UCSD-AML1 (cell line): ENCODE results near the gene RCN2.
"Not testable (repeated sequence)": the region's sequence is repeated elsewhere in the genome, so short reads cannot be mapped to it uniquely, and the experiment has no call there.

Experiments
- DNase-seq: peaks from one replicate; lab custom pipeline; 2025; ENCODE audit not compliant: unreplicated experiment; lab: John Stamatoyannopoulos, UW

The RCN2 gene

GRCh38 chr15:76931397-76932134, at the start of gene RCN2:
Gene RCN2 (plus strand): TSS chr15:76931749. CDS start chr15:76931842, 93 bp downstream.
- DNase-seq: peak; percentile 96

- DNase-seq: no peak
Measured at GRCh38 chr15:76885212-76885611, 46.3 kb upstream of the RCN2 start.

- not testable (repeated sequence) for DNase-seq
Measured at GRCh38 chr15:76887280-76888141, 44.0 kb upstream of the RCN2 start.

GRCh38 chr15:76892836-76893235, 38.7 kb upstream of the RCN2 start:
- not testable (repeated sequence) for DNase-seq

GRCh38 chr15:76894174-76894573, 37.4 kb upstream of the RCN2 start:
- no peak for DNase-seq

GRCh38 chr15:76898102-76898501, 33.4 kb upstream of the RCN2 start:
- no peak for DNase-seq

- DNase-seq: not testable (repeated sequence)
Measured at GRCh38 chr15:76899176-76899930, 32.2 kb upstream of the RCN2 start.

- DNase-seq: not testable (repeated sequence)
Measured at GRCh38 chr15:76899931-76900310, 31.6 kb upstream of the RCN2 start.

GRCh38 chr15:76901965-76902364, 29.6 kb upstream of the RCN2 start:
- no peak for DNase-seq

GRCh38 chr15:76903251-76903681, 28.3 kb upstream of the RCN2 start:
- DNase-seq: no peak

- DNase-seq: peak; percentile 41
Measured at GRCh38 chr15:76904461-76905012, 27.0 kb upstream of the RCN2 start.

- DNase-seq: peak; percentile 90
Measured at GRCh38 chr15:76905013-76905839, 26.3 kb upstream of the RCN2 start, which contains the start of gene SCAPER. Gene SCAPER (minus strand): TSS chr15:76905340. CDS start chr15:76883817, 21,523 bp downstream.

GRCh38 chr15:76905855-76906254, 25.7 kb upstream of the RCN2 start:
- no peak for DNase-seq

- no peak for DNase-seq
Measured at GRCh38 chr15:76912430-76912829, 19.1 kb upstream of the RCN2 start.

- no peak for DNase-seq
Measured at GRCh38 chr15:76913737-76914136, 17.8 kb upstream of the RCN2 start.

- no peak for DNase-seq
Measured at GRCh38 chr15:76916369-76916768, 15.2 kb upstream of the RCN2 start.

GRCh38 chr15:76928201-76928600, 3.3 kb upstream of the RCN2 start:
- DNase-seq: no peak

GRCh38 chr15:76929011-76929760, 2.4 kb upstream of the RCN2 start:
- DNase-seq: no peak

- no peak for DNase-seq
Measured at GRCh38 chr15:76930831-76931396, 635 bp upstream of the RCN2 start.
